Heart left ventricle (tissue), 13 donors: Measurements from ENCODE around the gene PEX7.

Experiments
- POLR2A ChIP-seq, 2 donors: fragments of 450-650 bp; IDR thresholded peaks; one replicate each; pipeline ENCODE4 v1.6.1; 2017; ENCODE audit warnings: antibody characterized with exemption in 2 of 2, mild to moderate bottlenecking in 2 of 2, moderate library complexity in 2 of 2
- TF ChIP-seq, protein P1 (sequence below), 12 donors: fragments of 200-600 bp; sonication (generic) in 4 of 12; IDR thresholded peaks; one replicate each; pipeline versions ENCODE4 v1.5.0 to v1.8.0; 2018 to 2022; ENCODE audit warnings: antibody characterized with exemption in 12 of 12, mild to moderate bottlenecking in 5 of 12
- donor health status: ischemic (EF 13 %, LVEDD 7.1; RV severe dilation, severe dysfunction).
- donor health status: DM: no; HTN: yes; CAD: no.
- donor health status: DM: no; HTN: no; CAD: no.
- donor health status: ischemic (EF 25% LVEDD 6.9; RV normal size, moderate dysfunction).
- donor health status: ischemic (EF 25% LVEDD 5.7; RV mildly dilated, moderate dysfunction).
- donor health status: ischemic (EF 35%, LVEDD 5.7; RV mildly dilated, moderate dysfunction).
- donor health status: nonischemic (EF 11% LVEDD 7.7; RV severe dilation, severe dysfunction).
- donor health status: DM: yes; HTN: yes; CAD: no.
- donor health status: PGD.
- donor health status: ischemic (EF 29% LVEDD 5.4; RV normal size, mild dysfunction).
- donor health status: nonischemic (EF 23%, LVEDD 6.1; RV moderate dilation, normal function).

DNA sequence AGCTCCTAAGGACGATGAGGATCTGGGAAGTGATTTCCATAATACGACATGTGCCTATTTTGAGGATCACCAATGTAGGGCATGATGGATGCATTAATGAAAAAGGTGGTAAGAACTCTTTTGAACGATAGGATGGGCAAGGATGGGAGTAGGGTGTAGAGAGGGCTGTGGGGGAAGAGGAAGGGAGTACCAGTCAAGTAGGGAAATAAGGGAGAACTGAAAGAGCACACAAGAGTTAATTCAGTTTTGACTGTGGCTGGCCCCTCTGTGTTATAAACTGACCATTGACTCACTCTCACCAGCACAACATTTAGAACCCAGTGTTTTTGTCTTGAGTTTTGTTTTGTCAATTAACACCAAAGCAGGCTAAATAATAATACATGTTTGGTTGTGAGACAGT lies 132.7 kb downstream of the PEX7 start:
- TF ChIP-seq, protein P1, sequence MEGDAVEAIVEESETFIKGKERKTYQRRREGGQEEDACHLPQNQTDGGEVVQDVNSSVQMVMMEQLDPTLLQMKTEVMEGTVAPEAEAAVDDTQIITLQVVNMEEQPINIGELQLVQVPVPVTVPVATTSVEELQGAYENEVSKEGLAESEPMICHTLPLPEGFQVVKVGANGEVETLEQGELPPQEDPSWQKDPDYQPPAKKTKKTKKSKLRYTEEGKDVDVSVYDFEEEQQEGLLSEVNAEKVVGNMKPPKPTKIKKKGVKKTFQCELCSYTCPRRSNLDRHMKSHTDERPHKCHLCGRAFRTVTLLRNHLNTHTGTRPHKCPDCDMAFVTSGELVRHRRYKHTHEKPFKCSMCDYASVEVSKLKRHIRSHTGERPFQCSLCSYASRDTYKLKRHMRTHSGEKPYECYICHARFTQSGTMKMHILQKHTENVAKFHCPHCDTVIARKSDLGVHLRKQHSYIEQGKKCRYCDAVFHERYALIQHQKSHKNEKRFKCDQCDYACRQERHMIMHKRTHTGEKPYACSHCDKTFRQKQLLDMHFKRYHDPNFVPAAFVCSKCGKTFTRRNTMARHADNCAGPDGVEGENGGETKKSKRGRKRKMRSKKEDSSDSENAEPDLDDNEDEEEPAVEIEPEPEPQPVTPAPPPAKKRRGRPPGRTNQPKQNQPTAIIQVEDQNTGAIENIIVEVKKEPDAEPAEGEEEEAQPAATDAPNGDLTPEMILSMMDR (IDR thresholded peaks at IDR 0.05) = no peak
- no peak for TF ChIP-seq POLR2A (IDR thresholded peaks at IDR 0.05)
